Spleen (tissue), 11 donors: ENCODE results near the gene NRSN2. TPM values are rescaled to one million over a fixed set of nuclear protein-coding genes. Genes with fewer than 3 reads are reported as not detected.

Experiments
- DNase-seq: peaks from one replicate; pipeline ENCODE4 v3.0.0-alpha.2; 2020
- H3K27ac ChIP-seq, 8 donors: fragments of 200-600 bp; sonication (generic) in 7 of 8; 1 replicate in 4 of 8; 2 replicates in 4 of 8; pipeline versions ENCODE4 v1.5.0 to v1.8.0; 2016 to 2021; ENCODE audit warnings: inconsistent platforms in 4 of 8, mild to moderate bottlenecking in 4 of 8, moderate library complexity in 1 of 8
- H3K27me3 ChIP-seq, 7 donors: fragments of 200-600 bp; sonication (generic) in 6 of 7; replicated peaks in 1 of 7; 1 replicate in 4 of 7; 2 replicates in 3 of 7; pipeline versions ENCODE4 v1.5.0 to v1.8.0; 2016 to 2021; ENCODE audit warnings: inconsistent platforms in 3 of 7, mild to moderate bottlenecking in 1 of 7
- H3K36me3 ChIP-seq, 6 donors: fragments of 200-600 bp; sonication (generic) in 5 of 6; 1 replicate in 4 of 6; 2 replicates in 2 of 6; pipeline versions ENCODE4 v1.5.0 to v1.8.0; 2016 to 2021; ENCODE audit warnings: inconsistent platforms in 2 of 6
- H3K4me1 ChIP-seq, 6 donors: fragments of 200-600 bp; sonication (generic) in 5 of 6; 1 replicate in 3 of 6; 2 replicates in 3 of 6; pipeline versions ENCODE4 v1.5.0 to v1.8.0; 2016 to 2021; ENCODE audit warnings: inconsistent platforms in 3 of 6
- H3K4me3 ChIP-seq, 8 donors: fragments of 200-600 bp; sonication (generic) in 7 of 8; 1 replicate in 4 of 8; 2 replicates in 4 of 8; pipeline versions ENCODE4 v1.5.0 to v1.8.0; 2016 to 2021; ENCODE audit warnings: inconsistent platforms in 4 of 8, mild to moderate bottlenecking in 4 of 8, moderate library complexity in 2 of 8
- H3K9me3 ChIP-seq, 8 donors: fragments of 200-600 bp; sonication (generic) in 7 of 8; 1 replicate in 4 of 8; 2 replicates in 4 of 8; pipeline versions ENCODE4 v1.5.0 to v1.8.0; 2016 to 2021; ENCODE audit warnings: inconsistent platforms in 4 of 8
- CTCF ChIP-seq, 11 experiments: fragments of 200-600 bp in 7 of 11; fragments of 450-650 bp in 4 of 11; sonication (generic) in 4 of 11; IDR thresholded peaks in 8 of 11; conservative IDR thresholded peaks in 3 of 11; 1 replicate in 7 of 11; 2 replicates in 4 of 11; pipeline versions ENCODE4 v1.4.0 to v1.8.0; 2016 to 2021; ENCODE audit warnings: antibody characterized with exemption in 11 of 11, inconsistent platforms in 4 of 11, mild to moderate bottlenecking in 1 of 11
- POLR2A ChIP-seq, 3 donors: fragments of 450-650 bp; IDR thresholded peaks; one replicate each; pipeline ENCODE4 v1.5.1; 2017; ENCODE audit warnings: antibody characterized with exemption in 3 of 3, mild to moderate bottlenecking in 1 of 3
- POLR2AphosphoS5 ChIP-seq, 3 donors: sonication (generic); formaldehyde crosslinking; IDR thresholded peaks; one replicate each; pipeline ENCODE4 v1.5.1; 2017; ENCODE audit warnings: antibody characterized with exemption in 3 of 3
- WGBS, 5 donors: extraction: QIAGEN DNeasy Blood & Tissue Kit in 3 of 5; methylation state at CpG; one replicate each; pipeline versions ENCODE4 v1.1.5 to v1.1.7; 2013 to 2018; 5-methylcytosine and 5-hydroxymethylcytosine counted together
- intact Hi-C: fragments of 100-400 bp; cut with DNase I; formaldehyde crosslinking; loops from one replicate; pipeline ENCODE4 v1.15.0; 2023; ENCODE audit warnings: low total_unique reads
- polyA plus RNA-seq, 3 donors: library from polyadenylated mRNA; stranded (reverse); fragments of 200-250 nt; gene quantifications; one replicate each; pipeline ENCODE4 v1.2.1, GENCODE V29; 2013
- total RNA-seq, 7 donors: library from RNA; depleted of rRNA in 3 of 7; stranded (reverse); fragments of >200 nt in 3 of 7; fragmentation: NEBNext Ultra II Directional in 4 of 7; extraction: Animal tissue kit (Norgen Biotek cat#: 25700) in 4 of 7; gene quantifications; one replicate each; pipeline versions ENCODE4 v1.1.0 to v1.2.1, GENCODE V29; 2016 to 2021
- donor health status: healthy with polysubstance abuse.
- donor health status: DM: no; HTN: no; CAD: no; lungs with moderate emphysema.
- donor health status: DM: no; HTN: no; CAD: no.
- donor health status: Bipolar disorder and iron deficiency.
- donor health status: healthy.
- donor health status: DM: no; HTN: no; CAD: no.
- donor health status: DM: yes; HTN: yes; CAD: no.

NRSN2 gene
- total and polyA plus RNA-seq, 10 donors, result 10.5 to 26.3 (median 16.8) TPM

- peak; percentile 87 for DNase-seq
- no peaks in the 10 kb centered on the region for H3K9me3 ChIP-seq
- WGBS, 5 donors, result 63 to 70% (median 65%) methylated on average over 13 of the region's 13 CpGs
- intact Hi-C loops, result no loop called here
- peak overlapping the region in 1 of 8 donors; percentile 17 for H3K27ac ChIP-seq
- H3K4me3 ChIP-seq, result no peak overlapping the region
- peaks cover 0 to 44% (median 21%) of the 10 kb centered on the region in 6 donors for H3K4me1 ChIP-seq
- H3K36me3 ChIP-seq, result no peaks in the 10 kb centered on the region
- TF ChIP-seq CTCF (IDR thresholded peaks at IDR 0.05 in 8 of 11, conservative IDR thresholded peaks at IDR 0.05 in 3 of 11), result peak in 9 of 11 experiments; percentile 10 to 79 (median 49)
- no peak for TF ChIP-seq POLR2A (IDR thresholded peaks at IDR 0.05)
- TF ChIP-seq POLR2AphosphoS5 (IDR thresholded peaks at IDR 0.05), result peak; percentile 52 to 74 (median 69)
- H3K27me3 ChIP-seq, result no peaks in the 10 kb centered on the region
Measured at GRCh38 chr20:362271-363254, 15.7 kb downstream of the NRSN2 start.

- Histone ChIP-seq H3K27me3 (no peaks in the 10 kb centered on the region), H3K36me3 (no peaks in the 10 kb centered on the region), H3K4me1 (peaks cover 0 to 44% (median 21%) of the 10 kb centered on the region in 6 donors), H3K9me3 (no peaks in the 10 kb centered on the region), H3K4me3 (no peak overlapping the region), H3K27ac (no peak overlapping the region)
- no peak for DNase-seq
- intact Hi-C loops, result no loop called here
- WGBS, 5 donors, result 89 to 93% (median 92%) methylated on average over 12 to 13 of the region's 13 CpGs
- TF ChIP-seq CTCF (IDR thresholded peaks at IDR 0.05 in 8 of 11, conservative IDR thresholded peaks at IDR 0.05 in 3 of 11), result no peak
- no peak for TF ChIP-seq POLR2A (IDR thresholded peaks at IDR 0.05)
- no peak for TF ChIP-seq POLR2AphosphoS5 (IDR thresholded peaks at IDR 0.05)
Measured at GRCh38 chr20:363319-364078, 16.6 kb downstream of the NRSN2 start.

GRCh38 chr20:364905-365794, 18.2 kb downstream of the NRSN2 start:
- no peak for DNase-seq
- Histone ChIP-seq H3K27ac (peak overlapping the region in 1 of 8 donors; percentile 56), H3K36me3 (no peaks in the 10 kb centered on the region), H3K27me3 (no peaks in the 10 kb centered on the region), H3K9me3 (no peaks in the 10 kb centered on the region), H3K4me3 (no peak overlapping the region), H3K4me1 (peaks cover 0 to 46% (median 21%) of the 10 kb centered on the region in 6 donors)
- no peak for TF ChIP-seq POLR2A (IDR thresholded peaks at IDR 0.05)
- TF ChIP-seq CTCF (IDR thresholded peaks at IDR 0.05 in 8 of 11, conservative IDR thresholded peaks at IDR 0.05 in 3 of 11), result no peak
- TF ChIP-seq POLR2AphosphoS5 (IDR thresholded peaks at IDR 0.05), result no peak
- 60 to 73% (median 67%) methylated on average over 9 of the region's 9 CpGs for WGBS, 5 donors
- intact Hi-C loops, result no loop called here
